C1 segment of cervical spinal cord (tissue), 14 donors: ENCODE data around the gene TUBA1C.
A peak's percentile ranks its signal among the peaks of the same experiment; 100 is the strongest.
"Not testable (repeated sequence)": the region's sequence is repeated elsewhere in the genome, so short reads cannot be mapped to it uniquely, and the experiment has no call there.

ENCODE experiments used
- DNase-seq, 14 donors: peaks; one replicate each; lab custom pipeline; 2025; lab: John Stamatoyannopoulos, UW

TUBA1C gene

DNA sequence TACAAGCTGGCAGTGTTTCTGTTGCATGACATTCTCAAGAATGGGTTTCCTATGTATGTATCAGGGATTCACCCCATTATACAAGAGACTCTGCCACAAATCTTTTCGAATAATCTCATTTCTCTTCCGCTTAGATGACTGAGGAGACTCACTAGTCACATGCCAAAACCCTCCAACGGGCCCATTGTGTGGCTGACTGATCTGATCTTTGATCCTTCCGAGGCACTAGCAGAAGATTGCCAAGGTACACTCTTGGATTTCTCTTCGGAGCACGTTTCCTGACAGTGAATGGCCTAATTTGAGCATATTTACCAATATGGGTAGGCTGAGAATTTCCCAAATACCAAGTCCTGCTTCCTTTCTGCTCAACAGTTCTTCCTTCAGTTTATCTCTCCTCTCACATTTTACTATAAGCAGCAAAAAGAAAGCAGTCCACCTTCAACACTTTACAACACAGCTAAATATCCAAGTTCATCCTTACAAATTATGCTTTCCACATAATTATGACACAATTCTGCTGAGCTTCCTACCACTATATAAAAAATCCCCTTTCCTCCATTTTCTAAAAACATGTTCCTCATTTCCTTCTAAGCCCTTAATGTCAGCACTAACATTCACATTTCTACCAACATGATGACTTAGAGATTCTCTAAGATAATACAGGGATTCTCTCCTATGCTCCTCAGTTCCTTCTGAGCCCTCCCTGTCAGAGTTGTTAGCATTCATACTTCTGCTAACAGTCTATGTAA lies 41.1 kb downstream of the TUBA1C start:
- DNase-seq = no peak

DNA sequence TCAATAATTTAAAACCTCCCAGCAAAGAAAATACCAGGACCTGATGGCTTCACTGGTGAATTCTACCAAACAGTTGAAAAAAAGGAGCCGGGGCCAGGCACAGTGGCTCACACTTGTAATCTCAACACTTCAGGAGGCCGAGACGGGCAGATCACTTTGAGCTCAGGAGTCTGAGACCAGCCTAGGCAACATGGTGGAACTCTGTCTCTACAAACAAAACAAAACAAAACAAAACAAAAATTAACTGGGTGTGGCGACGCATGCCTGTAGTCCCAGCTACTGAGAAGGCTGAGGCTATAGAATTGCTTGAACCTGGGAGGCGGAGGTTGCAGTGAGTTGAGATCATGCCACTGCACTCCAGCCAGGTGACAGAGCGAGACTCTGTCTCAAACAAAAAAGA lies 44.5 kb downstream of the TUBA1C start:
- DNase-seq = no peak

DNA sequence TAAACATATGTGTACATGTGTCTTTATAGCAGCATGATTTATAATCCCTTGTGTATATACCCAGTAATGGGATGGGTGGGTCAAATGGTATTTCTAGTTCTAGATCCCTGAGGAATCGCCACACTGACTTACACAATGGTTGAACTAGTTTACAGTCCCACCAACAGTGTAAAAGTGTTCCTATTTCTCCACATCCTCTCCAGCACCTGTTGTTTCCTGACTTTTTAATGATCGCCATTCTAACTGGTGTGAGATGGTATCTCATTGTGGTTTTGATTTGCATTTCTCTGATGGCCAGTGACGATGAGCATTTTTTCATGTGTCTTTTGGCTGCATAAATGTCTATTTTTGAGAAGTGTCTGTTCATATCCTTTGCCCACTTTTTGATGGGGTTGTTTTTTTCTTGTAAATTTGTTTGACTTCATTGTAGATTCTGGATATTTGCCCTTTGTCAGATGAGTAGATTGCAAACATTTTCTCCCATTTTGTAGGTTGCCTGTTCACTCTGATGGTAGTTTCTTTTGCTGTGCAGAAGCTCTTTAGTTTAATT lies 45.6 kb downstream of the TUBA1C start:
- DNase-seq = not testable (repeated sequence)

DNA sequence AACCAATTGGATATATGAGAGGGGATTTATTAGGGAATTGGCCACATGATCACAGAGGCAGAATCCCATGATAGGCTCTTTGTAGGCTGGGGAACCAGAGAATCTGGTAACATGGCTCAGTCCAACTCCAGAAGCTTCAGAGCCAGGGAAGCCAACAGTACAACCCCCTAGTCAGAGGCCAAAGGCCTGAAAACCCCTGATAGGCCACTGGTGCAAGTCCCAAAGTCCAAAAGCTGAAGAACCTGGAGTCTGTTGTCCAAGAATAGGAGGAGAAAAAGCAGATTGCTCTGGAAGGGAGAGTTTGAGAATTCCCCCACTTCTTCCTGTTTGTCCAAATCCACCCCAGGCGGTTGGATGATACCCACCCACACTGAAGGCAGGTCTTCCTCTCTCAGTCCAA lies 49.9 kb downstream of the TUBA1C start:
- no peak for DNase-seq

DNA sequence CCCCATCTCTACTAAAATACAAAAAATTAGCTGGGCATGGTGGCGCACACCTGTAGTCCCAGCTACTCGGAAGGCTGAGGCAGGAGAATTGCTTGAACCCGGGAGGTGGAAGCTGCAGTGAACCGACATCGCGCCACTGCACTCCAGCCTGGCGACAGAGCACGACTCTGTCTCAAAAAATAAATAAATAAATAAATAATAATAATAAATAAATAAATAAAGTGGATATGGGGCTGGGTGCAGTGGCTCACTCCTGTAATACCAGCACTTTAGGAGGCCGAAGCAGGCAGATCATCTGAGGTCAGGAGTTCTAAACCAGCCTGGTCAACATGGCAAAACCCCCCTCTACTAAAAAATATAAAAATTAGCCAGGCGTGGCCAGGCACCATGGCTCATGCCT lies 52.2 kb downstream of the TUBA1C start:
- DNase-seq = not testable (repeated sequence)

DNA sequence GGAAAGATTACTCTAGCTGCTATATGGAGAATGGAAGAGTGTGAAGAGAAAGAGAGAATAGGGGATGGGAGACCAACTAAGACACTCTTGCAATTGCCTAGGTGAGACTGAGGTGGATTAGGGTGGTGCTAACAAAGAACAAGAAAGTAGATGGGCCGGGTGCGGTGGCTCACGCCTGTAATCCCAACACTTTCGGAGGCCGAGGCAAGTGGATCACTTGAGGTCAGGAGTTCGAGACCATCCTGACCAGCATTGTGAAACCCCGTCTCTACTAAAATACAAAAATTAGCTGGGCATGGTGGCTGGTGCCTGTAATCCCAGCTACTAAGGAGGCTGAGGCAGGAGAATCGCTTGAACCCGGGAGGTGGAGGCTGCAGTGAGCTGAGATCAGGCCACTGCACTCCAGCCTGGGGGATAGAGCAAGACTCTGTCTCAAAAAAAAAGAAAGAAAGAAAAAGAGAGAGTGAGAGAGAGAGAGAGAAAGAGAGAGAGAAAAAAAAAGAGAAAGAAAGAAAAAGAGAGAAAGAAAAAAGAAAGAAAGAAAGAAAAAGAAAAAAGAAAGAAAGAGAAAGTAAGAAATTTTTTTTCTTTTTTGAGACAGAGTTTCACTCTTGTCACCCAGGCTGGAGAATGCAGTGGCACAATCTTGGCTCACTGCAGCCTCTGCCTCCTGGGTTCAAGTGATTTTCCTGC lies 55.7 kb downstream of the TUBA1C start:
- DNase-seq = not testable (repeated sequence)

DNA sequence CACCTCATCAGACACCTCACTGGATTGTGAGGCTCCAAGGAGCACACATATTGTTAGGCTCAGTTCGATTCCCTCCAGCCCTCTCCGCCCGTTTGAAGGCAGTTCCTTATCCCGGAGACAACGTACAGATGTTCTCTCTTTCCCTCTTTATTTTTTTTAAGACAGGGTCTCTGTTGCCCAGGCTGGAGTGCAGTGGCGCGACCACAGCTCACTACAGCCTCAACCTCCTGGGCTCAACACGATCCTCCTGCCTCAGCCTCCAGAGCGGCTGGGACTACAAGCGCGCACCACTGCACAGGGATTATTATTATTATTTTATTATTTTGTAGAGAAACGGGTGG lies 57.5 kb downstream of the TUBA1C start:
- no peak for DNase-seq

DNA sequence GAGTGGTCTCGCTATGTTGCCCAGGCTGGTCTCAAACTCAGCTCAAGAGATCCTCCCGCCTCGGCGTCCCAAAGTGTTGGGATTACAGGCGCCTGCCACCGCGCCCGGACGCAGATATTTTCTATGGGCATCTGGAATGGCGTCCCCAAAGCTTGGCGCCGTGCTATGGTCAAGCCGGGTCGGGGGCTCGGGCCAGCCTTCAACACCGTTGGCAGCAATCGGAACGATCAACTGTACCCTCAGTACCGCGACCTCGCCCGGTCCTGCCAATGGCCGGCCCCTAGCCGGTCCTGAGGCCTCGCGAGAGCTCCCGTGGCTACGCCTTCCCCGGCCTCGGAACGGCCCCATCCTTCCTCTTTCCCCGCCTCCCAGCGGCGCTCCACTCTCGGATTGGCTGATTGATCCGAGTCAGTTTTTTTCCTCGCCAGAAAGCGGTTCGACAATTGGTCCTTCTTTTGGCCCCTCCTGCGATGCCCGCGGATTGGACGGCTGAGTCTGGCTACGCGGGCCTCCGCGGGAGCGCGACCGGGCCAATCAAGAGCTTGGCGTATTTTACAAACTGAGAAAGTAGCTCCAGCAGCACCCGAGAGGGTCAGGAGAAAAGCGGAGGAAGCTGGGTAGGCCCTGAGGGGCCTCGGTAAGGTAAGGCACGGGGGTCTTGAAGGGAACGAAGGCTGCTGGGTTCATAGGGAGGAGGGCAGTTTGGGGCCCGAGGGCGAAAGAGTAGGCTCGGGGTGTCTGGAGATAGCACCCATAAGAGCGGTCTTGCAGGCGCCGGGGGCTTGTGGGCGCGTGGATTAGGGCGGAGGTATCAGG lies 58.0 kb downstream of the TUBA1C start, which contains the start of gene TROAP:
Gene TROAP, plus strand, starts transcription at position 548 of the 816 bp plus-strand sequence. CDS start 354 bp downstream, outside the sequence.
- peak; percentile 74 to 98 (median 96) for DNase-seq

DNA sequence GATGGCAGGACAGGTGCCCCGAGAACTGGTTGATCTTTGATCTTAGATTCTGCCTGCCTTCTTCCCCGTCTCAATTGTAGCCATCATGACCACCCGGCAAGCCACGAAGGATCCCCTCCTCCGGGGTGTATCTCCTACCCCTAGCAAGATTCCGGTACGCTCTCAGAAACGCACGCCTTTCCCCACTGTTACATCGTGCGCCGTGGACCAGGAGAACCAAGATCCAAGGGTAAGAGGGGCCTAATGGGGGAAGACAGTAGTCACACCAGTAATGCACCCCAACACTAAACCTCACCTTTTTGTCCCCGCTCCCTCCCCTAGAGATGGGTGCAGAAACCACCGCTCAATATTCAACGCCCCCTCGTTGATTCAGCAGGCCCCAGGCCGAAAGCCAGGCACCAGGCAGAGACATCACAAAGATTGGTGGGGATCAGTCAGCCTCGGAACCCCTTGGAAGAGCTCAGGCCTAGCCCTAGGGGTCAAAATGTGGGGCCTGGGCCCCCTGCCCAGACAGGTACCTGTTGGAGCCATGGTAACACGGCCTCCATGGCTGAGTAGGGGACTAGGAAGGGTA lies 58.7 kb downstream of the TUBA1C start:
- no peak for DNase-seq
